Measurements from ENCODE around the gene HOXC13.

Gene HOXC13

GRCh38 chr12:53939141-53940108, 794 bp downstream of the HOXC13 start:
- no peak for DNase-seq

GRCh38 chr12:53940443-53941014, 1.9 kb downstream of the HOXC13 start:
- DNase-seq = no peak

GRCh38 chr12:53941187-53941586, 2.6 kb downstream of the HOXC13 start:
- no peak for DNase-seq

GRCh38 chr12:53941750-53942149, 3.1 kb downstream of the HOXC13 start:
- no peak for DNase-seq

- DNase-seq = no peak
Observed at GRCh38 chr12:53942467-53942997, 3.9 kb downstream of the HOXC13 start.

DNA sequence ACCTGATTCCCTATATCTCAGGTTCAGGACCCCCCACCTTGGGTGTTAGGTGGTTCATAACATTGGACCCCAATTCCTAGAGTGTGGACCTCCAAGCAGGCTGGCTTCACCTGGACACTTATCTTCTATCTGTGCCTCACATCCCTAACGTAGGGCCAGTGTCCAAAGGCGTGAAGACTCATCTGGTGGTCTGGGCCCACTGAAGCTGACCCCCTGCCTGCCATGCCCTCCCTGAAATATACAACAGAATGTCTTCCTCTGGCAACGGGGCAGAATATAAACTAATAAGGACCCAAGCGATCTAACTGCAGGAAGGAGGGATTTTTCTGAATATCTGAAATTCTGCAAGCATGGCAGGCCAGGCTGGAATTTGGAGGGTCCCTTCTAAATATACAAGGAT, 5.6 kb downstream of the HOXC13 start:
- no peak for DNase-seq

DNA sequence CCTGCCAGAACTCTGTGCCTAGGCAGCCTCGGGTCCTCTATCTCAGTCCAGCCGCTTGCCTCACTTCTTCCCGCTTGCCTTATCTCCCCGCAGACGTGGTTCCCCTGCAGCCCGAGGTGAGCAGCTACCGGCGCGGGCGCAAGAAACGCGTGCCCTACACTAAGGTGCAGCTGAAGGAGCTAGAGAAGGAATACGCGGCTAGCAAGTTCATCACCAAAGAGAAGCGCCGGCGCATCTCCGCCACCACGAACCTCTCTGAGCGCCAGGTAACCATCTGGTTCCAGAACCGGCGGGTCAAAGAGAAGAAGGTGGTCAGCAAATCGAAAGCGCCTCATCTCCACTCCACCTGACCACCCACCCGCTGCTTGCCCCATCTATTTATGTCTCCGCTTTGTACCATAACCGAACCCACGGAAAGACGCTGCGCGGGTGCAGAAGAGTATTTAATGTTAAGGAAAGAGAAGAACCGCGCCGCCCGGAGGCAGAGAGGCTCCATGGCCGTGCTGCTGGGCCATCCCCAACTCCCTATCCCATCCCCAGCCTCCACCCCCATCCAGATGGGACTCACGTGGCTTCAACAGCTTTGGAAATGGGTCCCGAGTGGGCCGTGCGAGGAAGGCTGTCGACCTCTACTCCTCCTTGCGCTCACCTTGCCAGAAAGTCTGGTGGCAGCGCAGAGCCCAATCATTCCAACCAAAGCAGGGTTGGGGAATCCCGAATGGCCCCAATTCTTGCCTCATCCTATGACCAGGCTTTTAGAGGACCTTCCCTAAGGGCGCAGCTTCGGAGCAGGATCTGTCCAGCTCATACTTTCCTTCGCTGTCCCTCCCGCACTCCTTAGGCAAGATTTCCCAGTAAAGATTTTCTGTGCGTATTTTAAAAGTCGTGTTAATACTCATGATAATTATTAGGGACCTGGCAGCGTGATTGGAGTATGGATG, 6.5 kb downstream of the HOXC13 start:
- DNase-seq = no peak

DNA sequence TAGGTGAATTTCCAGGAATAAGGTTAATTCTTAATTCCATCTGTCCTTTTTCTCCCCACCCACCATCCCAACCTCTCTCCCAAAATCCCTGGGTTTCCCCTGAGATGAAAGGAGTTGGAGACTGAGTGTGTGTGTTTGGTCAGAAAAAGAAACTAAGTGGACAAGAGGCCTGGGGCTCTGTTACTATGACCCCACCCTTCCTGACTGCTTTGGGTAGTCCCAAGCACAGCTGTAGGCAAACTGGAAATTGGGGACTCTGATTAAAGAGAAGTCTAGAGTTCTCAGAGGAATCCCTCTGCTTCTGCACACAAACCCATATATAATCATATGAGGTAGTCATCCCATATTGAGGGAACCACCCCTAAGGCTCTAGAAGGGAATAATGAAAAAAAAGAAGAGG, 9.1 kb downstream of the HOXC13 start:
- no peak for DNase-seq

- no peak for DNase-seq
Observed at GRCh38 chr12:53948650-53949593, 10.3 kb downstream of the HOXC13 start.

GRCh38 chr12:53949631-53950436, 11.2 kb downstream of the HOXC13 start:
- DNase-seq = no peak

DNA sequence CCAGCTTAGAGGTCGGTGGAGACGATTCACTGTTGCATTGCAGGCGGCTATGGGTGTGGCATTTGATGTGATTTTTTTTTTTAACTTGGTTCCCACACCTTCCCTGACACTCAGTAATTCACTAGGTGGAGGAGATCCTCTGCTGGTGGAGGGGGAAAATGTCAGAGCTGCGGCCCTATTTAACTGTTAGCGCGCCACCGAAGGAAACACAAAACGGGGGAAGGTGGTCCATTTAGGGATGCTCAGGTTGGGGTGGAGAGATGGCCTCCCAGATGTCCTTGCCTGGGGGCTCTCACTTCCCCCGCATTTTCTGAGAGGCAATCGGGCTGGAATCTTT, 11.8 kb downstream of the HOXC13 start:
- no peak for DNase-seq

- DNase-seq = no peak
Observed at GRCh38 chr12:53950789-53951576, 12.4 kb downstream of the HOXC13 start.

DNA sequence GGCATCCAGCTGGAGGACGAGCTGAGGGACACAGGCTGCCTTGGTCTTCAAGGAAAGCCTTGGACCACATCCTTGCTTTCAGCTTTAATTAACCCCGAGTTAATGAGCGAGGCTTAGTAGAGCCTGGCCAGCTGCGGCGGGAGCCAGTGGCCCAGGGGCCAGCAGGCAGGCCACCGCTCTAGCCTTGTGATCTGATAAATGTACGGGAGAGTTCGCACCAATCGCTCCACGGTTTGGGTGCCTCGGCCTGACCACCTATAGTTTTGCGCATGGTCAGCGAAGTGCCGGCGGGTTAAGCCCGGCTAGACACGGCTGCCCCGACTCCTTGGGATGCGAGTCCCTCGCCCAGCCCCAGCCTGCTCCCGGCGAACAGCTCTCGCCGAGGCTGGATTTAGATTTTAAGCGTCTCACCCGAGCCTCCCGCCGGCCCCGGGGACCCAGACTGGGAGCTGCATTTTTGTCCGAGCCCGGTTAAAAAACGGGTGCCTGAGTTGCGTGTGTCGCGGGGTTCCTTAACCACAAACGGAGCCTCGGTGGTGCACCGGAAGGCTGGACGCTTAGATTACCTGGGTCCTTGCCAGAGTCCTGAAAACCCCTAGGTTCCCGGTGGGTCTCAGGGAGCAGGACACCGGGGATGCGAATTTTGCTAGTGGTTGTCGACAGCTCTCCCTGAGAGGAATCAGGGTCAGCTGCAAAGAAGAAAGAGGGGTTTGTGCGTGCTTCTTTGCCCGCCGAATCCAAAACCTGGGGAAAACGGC, 13.1 kb downstream of the HOXC13 start:
- DNase-seq = no peak

GRCh38 chr12:53952335-53952694, 13.7 kb downstream of the HOXC13 start:
- DNase-seq = no peak

- DNase-seq = peak; percentile 15
Observed at GRCh38 chr12:53952871-53953734, 14.5 kb downstream of the HOXC13 start.

- DNase-seq = no peak
Observed at GRCh38 chr12:53953831-53954693, 15.4 kb downstream of the HOXC13 start.

- no peak for DNase-seq
Observed at GRCh38 chr12:53954694-53955035, 16.0 kb downstream of the HOXC13 start, which contains the start of gene HOXC12. Gene HOXC12, plus strand, starts transcription at chr12:53954903. Its CDS starts 27 bp downstream, at chr12:53954930.
